ENCODE data around the gene HYDIN. TPM values are rescaled to one million over a fixed set of nuclear protein-coding genes. Genes with fewer than 3 reads are reported as not detected.

Gene HYDIN
- total RNA-seq, 2 experiments from 2014 or later: not detected

DNA sequence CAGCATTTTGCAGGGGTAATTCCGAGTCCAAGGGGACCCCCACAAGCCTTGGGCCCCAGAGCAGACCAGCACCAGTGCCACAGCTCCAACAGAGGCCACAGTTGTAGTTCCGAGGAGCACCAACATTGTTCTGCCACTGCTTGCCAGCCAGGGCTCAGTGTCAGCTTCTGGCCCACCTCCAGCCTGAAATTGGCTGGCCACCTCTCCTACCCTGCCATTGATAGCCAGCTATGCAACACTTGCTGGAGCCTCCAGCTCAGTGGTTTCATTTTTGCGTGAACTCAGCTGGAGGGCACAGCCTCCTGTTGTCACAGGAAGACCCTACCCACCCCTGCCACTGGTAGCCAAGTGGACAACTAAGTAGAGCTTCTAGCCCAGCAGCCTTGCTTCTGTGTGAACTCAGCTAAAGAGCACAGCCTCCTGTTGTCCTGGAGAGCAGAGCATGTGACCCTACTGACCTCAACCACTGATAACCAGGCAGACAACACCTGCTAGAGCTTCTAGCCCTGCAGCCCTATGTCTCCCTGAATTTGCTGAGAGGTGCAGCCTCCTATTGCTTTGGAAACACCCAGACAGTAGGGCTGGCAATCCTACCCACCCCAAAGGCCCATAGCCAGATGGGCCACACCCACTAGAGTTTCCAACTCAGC, 24.9 kb downstream of the HYDIN start:
- Histone ChIP-seq H3K9me2 (ENCODE audit: insufficient read depth, low read length) (no peaks in the 10 kb centered on the region), H3K4me2 (ENCODE audit: low read length) (no peak overlapping the region), H3K4me1 (ENCODE audit: insufficient read depth, low read length, poor library complexity, severe bottlenecking) (no peaks in the 10 kb centered on the region), H3K27ac (ENCODE audit: low read depth, low read length, poor library complexity, severe bottlenecking) (no peak overlapping the region), H3K4me3 (ENCODE audit: low read depth, low read length, poor library complexity, severe bottlenecking) (no peak overlapping the region), H4K20me1 (ENCODE audit: insufficient read depth, low read length) (no peaks in the 10 kb centered on the region), H3K9me3 (ENCODE audit: low read length) (no peaks in the 10 kb centered on the region), H2AFZ (ENCODE audit: low read length) (no peak overlapping the region), H3K79me2 (ENCODE audit: insufficient read depth, low read depth, low read length) (no peaks in the 10 kb centered on the region), H3K36me3 (ENCODE audit: insufficient read depth, low read length) (no peaks in the 10 kb centered on the region)
- ChIA-PET POLR2A (no interaction called here), CTCF (ENCODE audit: unreplicated experiment) (no interaction called here)
- intact Hi-C loops (cut with micrococcal nuclease; ENCODE audit: unreplicated experiment): no loop called here
- TF ChIP-seq EZH2phosphoT487 (IDR thresholded peaks at IDR 0.05; ENCODE audit: borderline replicate concordance, low read depth, low read length): no peak
- TF ChIP-seq, protein P1, sequence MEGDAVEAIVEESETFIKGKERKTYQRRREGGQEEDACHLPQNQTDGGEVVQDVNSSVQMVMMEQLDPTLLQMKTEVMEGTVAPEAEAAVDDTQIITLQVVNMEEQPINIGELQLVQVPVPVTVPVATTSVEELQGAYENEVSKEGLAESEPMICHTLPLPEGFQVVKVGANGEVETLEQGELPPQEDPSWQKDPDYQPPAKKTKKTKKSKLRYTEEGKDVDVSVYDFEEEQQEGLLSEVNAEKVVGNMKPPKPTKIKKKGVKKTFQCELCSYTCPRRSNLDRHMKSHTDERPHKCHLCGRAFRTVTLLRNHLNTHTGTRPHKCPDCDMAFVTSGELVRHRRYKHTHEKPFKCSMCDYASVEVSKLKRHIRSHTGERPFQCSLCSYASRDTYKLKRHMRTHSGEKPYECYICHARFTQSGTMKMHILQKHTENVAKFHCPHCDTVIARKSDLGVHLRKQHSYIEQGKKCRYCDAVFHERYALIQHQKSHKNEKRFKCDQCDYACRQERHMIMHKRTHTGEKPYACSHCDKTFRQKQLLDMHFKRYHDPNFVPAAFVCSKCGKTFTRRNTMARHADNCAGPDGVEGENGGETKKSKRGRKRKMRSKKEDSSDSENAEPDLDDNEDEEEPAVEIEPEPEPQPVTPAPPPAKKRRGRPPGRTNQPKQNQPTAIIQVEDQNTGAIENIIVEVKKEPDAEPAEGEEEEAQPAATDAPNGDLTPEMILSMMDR (conservative IDR thresholded peaks at IDR 0.05; ENCODE audit: low read length): no peak
- BruUV-seq (replicated peaks): no TSS peak
- no peak for DNase-seq (ENCODE audit: low spot score)

DNA sequence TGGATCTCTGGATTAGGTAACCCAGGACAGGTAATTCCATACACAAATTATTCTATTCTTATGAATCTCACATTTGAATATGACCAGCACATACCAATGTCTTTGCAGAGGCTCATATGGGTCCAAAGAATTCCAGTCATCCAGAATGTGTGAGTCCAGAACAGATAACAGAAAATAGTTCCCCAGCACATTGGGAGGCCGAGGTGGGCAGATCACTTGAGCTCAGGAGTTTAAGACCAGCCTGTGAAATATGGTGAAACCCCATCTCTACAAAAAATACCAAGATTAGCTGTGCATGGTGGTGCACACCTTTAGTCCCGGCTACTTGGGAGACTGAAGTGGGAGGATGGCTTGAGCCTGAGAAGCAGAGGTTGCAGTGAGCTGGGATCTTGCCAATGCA, 26.9 kb downstream of the HYDIN start:
- Histone ChIP-seq H3K9me2 (ENCODE audit: insufficient read depth, low read length) (no peaks in the 10 kb centered on the region), H2AFZ (ENCODE audit: low read length) (no peak overlapping the region), H3K27ac (ENCODE audit: low read depth, low read length, poor library complexity, severe bottlenecking) (no peak overlapping the region), H3K9me3 (ENCODE audit: low read length) (no peaks in the 10 kb centered on the region), H3K4me2 (ENCODE audit: low read length) (no peak overlapping the region), H3K4me3 (ENCODE audit: low read depth, low read length, poor library complexity, severe bottlenecking) (no peak overlapping the region), H4K20me1 (ENCODE audit: insufficient read depth, low read length) (no peaks in the 10 kb centered on the region), H3K36me3 (ENCODE audit: insufficient read depth, low read length) (no peaks in the 10 kb centered on the region), H3K4me1 (ENCODE audit: insufficient read depth, low read length, poor library complexity, severe bottlenecking) (no peaks in the 10 kb centered on the region), H3K79me2 (ENCODE audit: insufficient read depth, low read depth, low read length) (no peaks in the 10 kb centered on the region)
- ChIA-PET POLR2A (no interaction called here), CTCF (ENCODE audit: unreplicated experiment) (no interaction called here)
- intact Hi-C loops (cut with micrococcal nuclease; ENCODE audit: unreplicated experiment): no loop called here
- no TSS peak for BruUV-seq (replicated peaks)
- TF ChIP-seq, protein P1 (conservative IDR thresholded peaks at IDR 0.05; ENCODE audit: low read length): no peak
- no peak for TF ChIP-seq EZH2phosphoT487 (IDR thresholded peaks at IDR 0.05; ENCODE audit: borderline replicate concordance, low read depth, low read length)
- no peak for DNase-seq (ENCODE audit: low spot score)

DNA sequence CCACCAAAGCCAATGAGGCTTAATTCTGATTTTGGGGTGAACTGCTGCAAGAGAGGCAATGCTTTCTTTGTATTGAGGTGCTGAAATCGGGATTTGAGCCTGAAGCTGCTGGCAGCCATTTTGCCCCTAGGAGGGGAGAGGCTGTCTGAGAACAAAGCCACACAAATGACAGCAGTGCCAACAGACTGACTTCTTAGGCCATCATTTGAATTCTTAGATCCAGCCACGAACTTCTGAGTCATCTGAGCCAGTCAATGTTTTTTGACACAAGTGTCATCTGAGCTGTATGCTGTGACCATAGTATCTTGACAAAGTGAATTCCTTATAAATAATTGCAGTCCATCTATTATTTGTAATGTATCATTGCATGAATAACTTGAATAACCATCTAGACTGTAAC, 29.0 kb downstream of the HYDIN start:
- H3K4me2 ChIP-seq (ENCODE audit: low read length): no peak overlapping the region
- TF ChIP-seq, protein P1 (conservative IDR thresholded peaks at IDR 0.05; ENCODE audit: low read length): no peak
- TF ChIP-seq EZH2phosphoT487 (IDR thresholded peaks at IDR 0.05; ENCODE audit: borderline replicate concordance, low read depth, low read length): no peak
- intact Hi-C loops (cut with micrococcal nuclease; ENCODE audit: unreplicated experiment): no loop called here
- no peak overlapping the region for H3K27ac ChIP-seq (ENCODE audit: low read depth, low read length, poor library complexity, severe bottlenecking)
- BruUV-seq (replicated peaks): no TSS peak
- no peaks in the 10 kb centered on the region for H4K20me1 ChIP-seq (ENCODE audit: insufficient read depth, low read length)
- no peaks in the 10 kb centered on the region for H3K79me2 ChIP-seq (ENCODE audit: insufficient read depth, low read depth, low read length)
- H3K9me2 ChIP-seq (ENCODE audit: insufficient read depth, low read length): no peaks in the 10 kb centered on the region
- no peaks in the 10 kb centered on the region for H3K36me3 ChIP-seq (ENCODE audit: insufficient read depth, low read length)
- H3K4me1 ChIP-seq (ENCODE audit: insufficient read depth, low read length, poor library complexity, severe bottlenecking): no peaks in the 10 kb centered on the region
- DNase-seq (ENCODE audit: low spot score): no peak
- no peak overlapping the region for H3K4me3 ChIP-seq (ENCODE audit: low read depth, low read length, poor library complexity, severe bottlenecking)
- ChIA-PET CTCF (ENCODE audit: unreplicated experiment) (no interaction called here), POLR2A (no interaction called here)
- H3K9me3 ChIP-seq (ENCODE audit: low read length): no peaks in the 10 kb centered on the region
- no peak overlapping the region for H2AFZ ChIP-seq (ENCODE audit: low read length)
